ENCODE measurements around the gene ZDHHC7. TPM values are rescaled to one million over a fixed set of nuclear protein-coding genes. Genes with fewer than 3 reads are reported as not detected.
"Not testable (repeated sequence)": the region's sequence is repeated elsewhere in the genome, so short reads cannot be mapped to it uniquely, and the experiment has no call there.

Gene ZDHHC7
- total RNA-seq, 1 donor from 2014 or later: 67.3 TPM

- peaks cover 7% of the 10 kb centered on the region for H3K27me3 Mint-ChIP-seq
- no peak overlapping the region for H3K27ac Mint-ChIP-seq
- DNase-seq (ENCODE audit: low spot score, unreplicated experiment): no peak
- no peaks in the 10 kb centered on the region for H3K4me1 Mint-ChIP-seq (ENCODE audit: low read depth)
- no peak for TF ChIP-seq CTCF (IDR thresholded peaks at IDR 0.05; ENCODE audit: unreplicated experiment)
- no peaks in the 10 kb centered on the region for H3K9me3 Mint-ChIP-seq (ENCODE audit: low read depth)
- H3K4me3 Mint-ChIP-seq (ENCODE audit: low read depth): no peak overlapping the region
- H3K36me3 Mint-ChIP-seq (ENCODE audit: insufficient read depth): no peaks in the 10 kb centered on the region
Measured at GRCh38 chr16:84940670-84941551, 70.4 kb downstream of the ZDHHC7 start.

GRCh38 chr16:84938616-84939015 is 72.7 kb downstream of the ZDHHC7 start:
- not testable (repeated sequence) for H3K27me3 Mint-ChIP-seq; H3K36me3 Mint-ChIP-seq (ENCODE audit: insufficient read depth); H3K27ac Mint-ChIP-seq; H3K9me3 Mint-ChIP-seq (ENCODE audit: low read depth); DNase-seq (ENCODE audit: low spot score, unreplicated experiment); H3K4me1 Mint-ChIP-seq (ENCODE audit: low read depth); H3K4me3 Mint-ChIP-seq (ENCODE audit: low read depth)

- Mint-ChIP-seq H3K9me3 (ENCODE audit: low read depth) (no peaks in the 10 kb centered on the region), H3K4me3 (ENCODE audit: low read depth) (no peak overlapping the region), H3K36me3 (ENCODE audit: insufficient read depth) (no peaks in the 10 kb centered on the region), H3K4me1 (ENCODE audit: low read depth) (no peaks in the 10 kb centered on the region), H3K27ac (no peak overlapping the region), H3K27me3 (peaks cover 4% of the 10 kb centered on the region)
- DNase-seq (ENCODE audit: low spot score, unreplicated experiment): no peak
- TF ChIP-seq CTCF (IDR thresholded peaks at IDR 0.05; ENCODE audit: unreplicated experiment): no peak
Measured at GRCh38 chr16:84937196-84938005, 73.9 kb downstream of the ZDHHC7 start.

GRCh38 chr16:84933774-84934631 is 77.3 kb downstream of the ZDHHC7 start:
- no peak overlapping the region for H3K4me3 Mint-ChIP-seq (ENCODE audit: low read depth)
- H3K36me3 Mint-ChIP-seq (ENCODE audit: insufficient read depth): no peaks in the 10 kb centered on the region
- TF ChIP-seq CTCF (IDR thresholded peaks at IDR 0.05; ENCODE audit: unreplicated experiment): no peak
- no peak for DNase-seq (ENCODE audit: low spot score, unreplicated experiment)
- peaks cover 6% of the 10 kb centered on the region for H3K27me3 Mint-ChIP-seq
- H3K9me3 Mint-ChIP-seq (ENCODE audit: low read depth): no peaks in the 10 kb centered on the region
- H3K4me1 Mint-ChIP-seq (ENCODE audit: low read depth): no peaks in the 10 kb centered on the region
- no peak overlapping the region for H3K27ac Mint-ChIP-seq

DNA sequence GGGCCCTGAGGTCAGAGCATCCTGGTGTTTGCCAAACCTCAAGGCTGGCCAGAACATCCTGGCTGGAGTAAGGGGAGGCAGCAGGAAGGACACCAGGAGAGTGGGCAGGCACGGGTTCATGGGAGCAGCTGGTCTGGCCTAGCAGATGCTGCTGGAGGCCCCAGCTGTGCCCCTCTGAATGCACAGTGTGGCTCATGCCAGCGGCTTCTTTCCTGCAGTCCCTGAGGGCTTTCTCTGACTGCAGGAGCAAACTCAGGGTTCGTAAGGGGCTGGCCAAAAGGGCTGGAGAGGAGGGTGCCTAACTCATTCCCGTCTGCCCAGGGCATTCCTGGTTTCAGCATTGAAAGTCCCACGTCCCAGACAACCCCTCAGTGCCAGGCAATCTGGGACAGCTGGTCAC is 78.7 kb downstream of the ZDHHC7 start:
- no peak for DNase-seq (ENCODE audit: low spot score, unreplicated experiment)
- no peak overlapping the region for H3K27ac Mint-ChIP-seq
- H3K36me3 Mint-ChIP-seq (ENCODE audit: insufficient read depth): no peaks in the 10 kb centered on the region
- peaks cover 6% of the 10 kb centered on the region for H3K27me3 Mint-ChIP-seq
- no peaks in the 10 kb centered on the region for H3K9me3 Mint-ChIP-seq (ENCODE audit: low read depth)
- no peaks in the 10 kb centered on the region for H3K4me1 Mint-ChIP-seq (ENCODE audit: low read depth)
- no peak overlapping the region for H3K4me3 Mint-ChIP-seq (ENCODE audit: low read depth)
- no peak for TF ChIP-seq CTCF (IDR thresholded peaks at IDR 0.05; ENCODE audit: unreplicated experiment)

Data from progenitor cell of endocrine pancreas (in vitro differentiated cells).